A549 (cell line): ENCODE measurements around the gene CX3CL1. TPM values are rescaled to one million over a fixed set of nuclear protein-coding genes. Genes with fewer than 3 reads are reported as not detected.
"Not testable (repeated sequence)": the region's sequence is repeated elsewhere in the genome, so short reads cannot be mapped to it uniquely, and the experiment has no call there.

Source experiments
- ATAC-seq, 2 experiments: fragments of 200-7000 bp in 1 of 2; fragments of >200 bp in 1 of 2; cut with Nextera tagmentation in 1 of 2; cut with Tn5 transposase in 1 of 2; 3 replicates each; pipeline versions ENCODE4 v1.8.0 to v1.9.1; 2018 to 2020; ENCODE audit warnings: mild to moderate bottlenecking in 1 of 2, moderate library complexity in 1 of 2
- CTCF ChIA-PET: fragments of 300-600 bp; sonication (Branson Sonifier 250); formaldehyde crosslinking; extraction: SDS; loops from one replicate; lab custom pipeline; 2021; ENCODE audit warnings: antibody characterized with exemption, inconsistent platforms; lab: Yijun Ruan, JAX
- POLR2A ChIA-PET: fragments of 350-600 bp; formaldehyde crosslinking; extraction: SDS; loops from one replicate; lab custom pipeline; 2021; ENCODE audit warnings: antibody characterized with exemption, inconsistent platforms; lab: Yijun Ruan, JAX
- DNase-seq, 2 experiments: peaks; one replicate each; pipeline versions ENCODE4 v3.0.0 to v3.0.0-alpha.2; 2011 to 2016; ENCODE audit warnings: low read depth in 1 of 2, low spot score in 1 of 2
- FAIRE-seq: peaks from 2 replicates; lab custom pipeline; 2011; peaks lifted over from hg19 to GRCh38; lab: Jason Lieb, UNC
- H3K27ac ChIP-seq, 2 experiments: fragments of >200 bp; sonication (Bioruptor Twin); formaldehyde crosslinking; 3 replicates each; pipeline ENCODE4 v1.5.1; 2016 to 2017
- H3K4me1 ChIP-seq: fragments of >200 bp; sonication (Bioruptor Twin); formaldehyde crosslinking; 3 replicates; pipeline ENCODE4 v1.6.1; 2016
- H3K4me2 ChIP-seq: fragments of >200 bp; sonication (Bioruptor Twin); formaldehyde crosslinking; 3 replicates; pipeline ENCODE4 v1.6.1; 2016
- H3K4me3 ChIP-seq: fragments of >200 bp; sonication (Bioruptor Twin); formaldehyde crosslinking; 3 replicates; pipeline ENCODE4 v1.5.1; 2016
- H3K9me3 ChIP-seq: fragments of >200 bp; sonication (Bioruptor Twin); formaldehyde crosslinking; 3 replicates; pipeline ENCODE4 v1.6.1; 2016
- CBX8 ChIP-seq: fragments of 200-600 bp; sonication (generic); IDR thresholded peaks from 2 replicates; pipeline ENCODE4 v1.6.1; 2016
- CHD2 ChIP-seq: fragments of 150-350 bp; IDR thresholded peaks from 2 replicates; pipeline ENCODE4 v1.6.1; 2014; ENCODE audit warnings: low read length; ENCODE audit not compliant: partially characterized antibody
- CHD4 ChIP-seq: fragments of 200-600 bp; sonication (generic); IDR thresholded peaks from 2 replicates; pipeline ENCODE4 v1.6.1; 2016; ENCODE audit warnings: antibody characterized with exemption, mild to moderate bottlenecking, borderline replicate concordance
- EHF ChIP-seq: fragments of 250-450 bp; sonication (Bioruptor Pico); IDR thresholded peaks from 2 replicates; pipeline ENCODE4 v1.5.0; 2020; ENCODE audit warnings: mild to moderate bottlenecking
- FOSB ChIP-seq: fragments of 250-450 bp; sonication (Bioruptor Pico); IDR thresholded peaks from 2 replicates; pipeline ENCODE4 v1.5.0; 2020; ENCODE audit warnings: mild to moderate bottlenecking, moderate library complexity
- FOSL2 ChIP-seq, 2 experiments: fragments of 450-650 bp in 1 of 2; fragments of >200 bp in 1 of 2; sonication (Bioruptor Twin) in 1 of 2; formaldehyde crosslinking; IDR thresholded peaks; 2 replicates each; pipeline versions ENCODE4 v1.5.0 to v1.6.1; 2016 to 2020; ENCODE audit warnings: mild to moderate bottlenecking in 1 of 2, moderate library complexity in 1 of 2
- GATA3 ChIP-seq: IDR thresholded peaks from 2 replicates; pipeline ENCODE4 v1.6.1; 2012; ENCODE audit warnings: borderline replicate concordance
- HEYL ChIP-seq: fragments of 250-450 bp; sonication (Bioruptor Pico); IDR thresholded peaks from 2 replicates; pipeline ENCODE4 v1.8.0; 2021; ENCODE audit warnings: mild to moderate bottlenecking, moderate library complexity
- HOXA7 ChIP-seq: fragments of 250-450 bp; sonication (Bioruptor Pico); IDR thresholded peaks from 2 replicates; pipeline ENCODE4 v1.5.0; 2020; ENCODE audit warnings: mild to moderate bottlenecking, moderate library complexity
- HOXB13 ChIP-seq: fragments of 250-450 bp; sonication (Bioruptor Pico); IDR thresholded peaks from 2 replicates; pipeline ENCODE4 v1.5.0; 2020; ENCODE audit warnings: low read depth, mild to moderate bottlenecking, moderate library complexity
- HOXB5 ChIP-seq: fragments of 250-450 bp; sonication (Bioruptor Pico); IDR thresholded peaks from 2 replicates; pipeline ENCODE4 v1.5.0; 2020; ENCODE audit warnings: mild to moderate bottlenecking, moderate library complexity
- KDM1A ChIP-seq: fragments of 200-600 bp; sonication (generic); IDR thresholded peaks from 2 replicates; pipeline ENCODE4 v1.6.1; 2016; ENCODE audit warnings: low read depth, mild to moderate bottlenecking
- MAZ ChIP-seq: fragments of 150-350 bp; IDR thresholded peaks from 2 replicates; pipeline ENCODE4 v1.6.1; 2014; ENCODE audit warnings: antibody characterized with exemption, low read depth, low read length, borderline replicate concordance
- NPAS2 ChIP-seq: fragments of 250-450 bp; sonication (Bioruptor Pico); IDR thresholded peaks from 2 replicates; pipeline ENCODE4 v1.8.0; 2022; ENCODE audit warnings: mild to moderate bottlenecking, moderate library complexity, borderline replicate concordance
- RCOR1 ChIP-seq: fragments of 150-350 bp; IDR thresholded peaks from 2 replicates; pipeline ENCODE4 v1.6.1; 2014; ENCODE audit warnings: antibody characterized with exemption, low read length, low read depth
- RFX5 ChIP-seq: fragments of 450-650 bp; IDR thresholded peaks from 2 replicates; pipeline ENCODE4 v1.7.1; 2014; ENCODE audit warnings: antibody characterized with exemption, mild to moderate bottlenecking, moderate library complexity
- TFCP2L1 ChIP-seq: fragments of 250-450 bp; sonication (Bioruptor Pico); IDR thresholded peaks from 2 replicates; pipeline ENCODE4 v1.5.0; 2021; ENCODE audit warnings: mild to moderate bottlenecking
- ZFP36 ChIP-seq: fragments of 450-650 bp; IDR thresholded peaks from 2 replicates; pipeline ENCODE4 v1.6.1; 2014; ENCODE audit warnings: borderline replicate concordance; ENCODE audit not compliant: partially characterized antibody
- ZSCAN20 ChIP-seq: fragments of 250-450 bp; sonication (Bioruptor Pico); IDR thresholded peaks from 2 replicates; pipeline ENCODE4 v1.8.0; 2022; ENCODE audit warnings: mild to moderate bottlenecking, moderate library complexity
- WGBS: methylation state at CpG from one replicate; pipeline ENCODE4 v1.1.6; 2017; ENCODE audit errors: missing lambda C conversion rate; 5-methylcytosine and 5-hydroxymethylcytosine counted together
- polyA plus RNA-seq, 4 experiments: library from polyadenylated mRNA; depleted of rRNA in 3 of 4; stranded (reverse); fragments of >200 nt; fragmentation: RNase III in 1 of 4; extraction: RNeasy Plus Mini Kit Qiagen cat#74134 plus additional on column Dnase treatment in 1 of 4; gene quantifications; 2 replicates in 3 of 4; 3 replicates in 1 of 4; pipeline ENCODE4 v1.2.3, GENCODE V29; 2011 to 2017
- TF ChIP-seq, protein P1 (sequence below): IDR thresholded peaks from 2 replicates; pipeline ENCODE4 v1.6.1; 2012
- TF ChIP-seq, protein P2 (sequence below): fragments of 450-650 bp; IDR thresholded peaks from 2 replicates; pipeline ENCODE4 v1.6.1; 2014; ENCODE audit warnings: antibody characterized with exemption
- TF ChIP-seq, protein P3 (sequence below): fragments of 150-350 bp; IDR thresholded peaks from 2 replicates; pipeline ENCODE4 v1.6.1; 2014; ENCODE audit warnings: low read depth, mild to moderate bottlenecking, low read length
- TF ChIP-seq, protein P4 (sequence below): fragments of 200-600 bp; sonication (generic); IDR thresholded peaks from 2 replicates; pipeline ENCODE4 v1.6.1; 2016; ENCODE audit warnings: antibody characterized with exemption, mild to moderate bottlenecking, moderate library complexity
- TF ChIP-seq, protein P5 (sequence below): fragments of >200 bp; sonication (Bioruptor Twin); formaldehyde crosslinking; IDR thresholded peaks from 2 replicates; pipeline ENCODE4 v1.6.1; 2016
- TF ChIP-seq, protein P6 (sequence below): IDR thresholded peaks from 2 replicates; pipeline ENCODE4 v1.6.1; 2012; ENCODE audit warnings: low read depth, borderline replicate concordance

The CX3CL1 gene
- polyA plus RNA-seq, 2 of the 4 experiments (the other 2 are of a cell fraction), result 0.08 to 0.10 TPM

DNA sequence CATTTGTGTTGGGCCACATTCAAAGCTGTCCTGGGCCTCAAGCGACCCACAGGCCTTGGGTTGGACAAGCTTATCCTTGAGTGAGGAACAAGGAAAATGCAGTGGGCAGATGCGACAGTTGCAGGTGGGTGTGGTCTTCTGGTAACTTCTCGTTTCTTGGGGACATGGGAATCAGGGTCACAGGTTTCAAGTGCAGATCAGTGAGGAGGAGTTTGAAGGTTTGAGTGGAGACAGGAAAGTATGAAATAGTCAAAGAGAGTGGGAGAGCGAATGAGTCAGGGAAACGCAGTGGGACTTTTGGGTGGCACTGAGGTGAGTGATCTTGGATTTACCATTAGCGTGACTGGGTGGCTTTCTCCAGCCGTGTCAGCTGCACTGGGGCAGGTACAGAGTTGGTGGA, 29.1 kb upstream of the CX3CL1 start:
- TF ChIP-seq RFX5 (no peak), CHD4 (no peak), CBX8 (no peak), FOSL2 (IDR thresholded peaks at IDR 0.05) (no peak), FOSL2 (CRISPR knock-in tag; IDR thresholded peaks at IDR 0.05) (no peak), ZFP36 (no peak), EHF (CRISPR knock-in tag) (no peak), CHD2 (no peak), FOSB (CRISPR knock-in tag) (no peak)
- TF ChIP-seq, protein P1, sequence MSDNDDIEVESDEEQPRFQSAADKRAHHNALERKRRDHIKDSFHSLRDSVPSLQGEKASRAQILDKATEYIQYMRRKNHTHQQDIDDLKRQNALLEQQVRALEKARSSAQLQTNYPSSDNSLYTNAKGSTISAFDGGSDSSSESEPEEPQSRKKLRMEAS, result no peak
- TF ChIP-seq, protein P2, sequence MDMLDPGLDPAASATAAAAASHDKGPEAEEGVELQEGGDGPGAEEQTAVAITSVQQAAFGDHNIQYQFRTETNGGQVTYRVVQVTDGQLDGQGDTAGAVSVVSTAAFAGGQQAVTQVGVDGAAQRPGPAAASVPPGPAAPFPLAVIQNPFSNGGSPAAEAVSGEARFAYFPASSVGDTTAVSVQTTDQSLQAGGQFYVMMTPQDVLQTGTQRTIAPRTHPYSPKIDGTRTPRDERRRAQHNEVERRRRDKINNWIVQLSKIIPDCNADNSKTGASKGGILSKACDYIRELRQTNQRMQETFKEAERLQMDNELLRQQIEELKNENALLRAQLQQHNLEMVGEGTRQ, result no peak
- TF ChIP-seq, all 56 proteins: peak for 0
- peaks cover 10% of the 10 kb centered on the region; the same call in 1 of the 3 replicates for H3K9me3 ChIP-seq
- WGBS, result 78% methylated on average over 7 of the region's 7 CpGs
- POLR2A ChIA-PET, result interaction anchor here (0.6 kb wide), 1 partner anchor 334 kb away, joined by 3 read pairs; no protein-coding TSS in a partner anchor
- no peak for FAIRE-seq
- CTCF ChIA-PET, result interaction anchor here (0.6 to 2.2 kb wide), 8 partner anchors 9 to 1798 kb away, joined by 3 to 6 read pairs (median 3); no protein-coding TSS in a partner anchor
- H3K4me3 ChIP-seq, result no peak overlapping the region
- no peak overlapping the region for H3K27ac ChIP-seq
- no peak for DNase-seq
- no peak for ATAC-seq
- H3K4me1 ChIP-seq, result peaks cover 22% of the 10 kb centered on the region
- no peak overlapping the region for H3K4me2 ChIP-seq

DNA sequence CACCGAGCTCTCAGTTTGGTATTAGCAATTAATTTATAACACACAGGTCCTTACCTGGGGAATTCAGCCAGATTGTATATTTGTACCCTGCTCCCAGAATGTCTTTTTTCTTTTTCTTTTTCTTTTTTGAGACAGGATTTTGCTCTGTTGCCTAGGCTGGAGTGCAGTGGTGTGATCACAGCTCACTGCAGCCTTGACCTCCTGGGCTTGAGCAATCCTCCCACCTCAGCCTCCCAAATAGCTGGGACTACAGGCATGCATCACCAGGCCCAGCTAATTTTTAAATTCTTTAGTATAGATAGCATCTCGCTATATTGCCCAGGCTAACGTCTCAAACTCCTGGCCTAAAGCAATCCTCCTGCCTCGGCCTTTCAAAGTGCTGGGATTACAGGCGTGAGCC, 28.2 kb upstream of the CX3CL1 start:
- H3K27ac ChIP-seq, POLR2A ChIA-PET, H3K9me3 ChIP-seq, DNase-seq, H3K4me2 ChIP-seq, ATAC-seq, H3K4me3 ChIP-seq, FAIRE-seq: not testable (repeated sequence)
- WGBS, result 91% methylated on average over 5 of the region's 5 CpGs
- peaks cover 22% of the 10 kb centered on the region for H3K4me1 ChIP-seq
- CTCF ChIA-PET, result interaction anchor here (0.7 to 2.2 kb wide), 8 partner anchors 9 to 75 kb away, joined by 3 to 6 read pairs (median 3); no protein-coding TSS in a partner anchor

DNA sequence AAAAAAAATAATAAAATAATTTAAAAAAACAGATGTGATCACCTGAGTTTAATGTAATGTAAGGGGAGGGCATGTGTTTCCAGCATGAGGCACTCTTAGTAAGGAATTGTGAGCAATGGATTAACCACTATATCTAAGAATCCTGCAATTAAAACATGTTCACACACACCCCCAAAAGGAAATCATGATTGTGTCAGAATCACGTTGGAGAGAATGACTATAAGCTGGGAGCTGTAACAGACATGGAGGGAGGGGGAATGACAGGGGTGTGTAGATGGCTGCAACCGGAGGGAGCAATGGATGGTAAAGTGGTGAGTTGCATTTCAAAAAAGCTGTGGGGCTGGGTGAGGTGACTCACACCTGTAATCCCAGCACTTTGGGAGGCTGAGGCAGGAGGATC, 27.3 kb upstream of the CX3CL1 start:
- no peak overlapping the region for H3K4me2 ChIP-seq
- no peak overlapping the region for H3K27ac ChIP-seq
- no peak for DNase-seq
- H3K9me3 ChIP-seq, result peaks cover 7% of the 10 kb centered on the region; the same call in 1 of the 3 replicates
- peaks cover 16% of the 10 kb centered on the region for H3K4me1 ChIP-seq
- TF ChIP-seq HOXA7 (CRISPR knock-in tag) (no peak), TFCP2L1 (no peak), EHF (CRISPR knock-in tag) (no peak), FOSB (CRISPR knock-in tag) (no peak), CHD4 (no peak), MAZ (no peak), HEYL (CRISPR knock-in tag) (no peak), CBX8 (no peak), NPAS2 (CRISPR knock-in tag) (no peak), ZSCAN20 (no peak), HOXB5 (CRISPR knock-in tag) (no peak), RCOR1 (no peak), HOXB13 (no peak), GATA3 (no peak), KDM1A (no peak)
- TF ChIP-seq, protein P3, sequence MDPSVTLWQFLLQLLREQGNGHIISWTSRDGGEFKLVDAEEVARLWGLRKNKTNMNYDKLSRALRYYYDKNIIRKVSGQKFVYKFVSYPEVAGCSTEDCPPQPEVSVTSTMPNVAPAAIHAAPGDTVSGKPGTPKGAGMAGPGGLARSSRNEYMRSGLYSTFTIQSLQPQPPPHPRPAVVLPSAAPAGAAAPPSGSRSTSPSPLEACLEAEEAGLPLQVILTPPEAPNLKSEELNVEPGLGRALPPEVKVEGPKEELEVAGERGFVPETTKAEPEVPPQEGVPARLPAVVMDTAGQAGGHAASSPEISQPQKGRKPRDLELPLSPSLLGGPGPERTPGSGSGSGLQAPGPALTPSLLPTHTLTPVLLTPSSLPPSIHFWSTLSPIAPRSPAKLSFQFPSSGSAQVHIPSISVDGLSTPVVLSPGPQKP, result no peak
- TF ChIP-seq, protein P4, sequence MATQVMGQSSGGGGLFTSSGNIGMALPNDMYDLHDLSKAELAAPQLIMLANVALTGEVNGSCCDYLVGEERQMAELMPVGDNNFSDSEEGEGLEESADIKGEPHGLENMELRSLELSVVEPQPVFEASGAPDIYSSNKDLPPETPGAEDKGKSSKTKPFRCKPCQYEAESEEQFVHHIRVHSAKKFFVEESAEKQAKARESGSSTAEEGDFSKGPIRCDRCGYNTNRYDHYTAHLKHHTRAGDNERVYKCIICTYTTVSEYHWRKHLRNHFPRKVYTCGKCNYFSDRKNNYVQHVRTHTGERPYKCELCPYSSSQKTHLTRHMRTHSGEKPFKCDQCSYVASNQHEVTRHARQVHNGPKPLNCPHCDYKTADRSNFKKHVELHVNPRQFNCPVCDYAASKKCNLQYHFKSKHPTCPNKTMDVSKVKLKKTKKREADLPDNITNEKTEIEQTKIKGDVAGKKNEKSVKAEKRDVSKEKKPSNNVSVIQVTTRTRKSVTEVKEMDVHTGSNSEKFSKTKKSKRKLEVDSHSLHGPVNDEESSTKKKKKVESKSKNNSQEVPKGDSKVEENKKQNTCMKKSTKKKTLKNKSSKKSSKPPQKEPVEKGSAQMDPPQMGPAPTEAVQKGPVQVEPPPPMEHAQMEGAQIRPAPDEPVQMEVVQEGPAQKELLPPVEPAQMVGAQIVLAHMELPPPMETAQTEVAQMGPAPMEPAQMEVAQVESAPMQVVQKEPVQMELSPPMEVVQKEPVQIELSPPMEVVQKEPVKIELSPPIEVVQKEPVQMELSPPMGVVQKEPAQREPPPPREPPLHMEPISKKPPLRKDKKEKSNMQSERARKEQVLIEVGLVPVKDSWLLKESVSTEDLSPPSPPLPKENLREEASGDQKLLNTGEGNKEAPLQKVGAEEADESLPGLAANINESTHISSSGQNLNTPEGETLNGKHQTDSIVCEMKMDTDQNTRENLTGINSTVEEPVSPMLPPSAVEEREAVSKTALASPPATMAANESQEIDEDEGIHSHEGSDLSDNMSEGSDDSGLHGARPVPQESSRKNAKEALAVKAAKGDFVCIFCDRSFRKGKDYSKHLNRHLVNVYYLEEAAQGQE, result no peak
- TF ChIP-seq, protein P5, sequence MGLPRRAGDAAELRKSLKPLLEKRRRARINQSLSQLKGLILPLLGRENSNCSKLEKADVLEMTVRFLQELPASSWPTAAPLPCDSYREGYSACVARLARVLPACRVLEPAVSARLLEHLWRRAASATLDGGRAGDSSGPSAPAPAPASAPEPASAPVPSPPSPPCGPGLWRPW, result no peak
- TF ChIP-seq, protein P1, result no peak
- TF ChIP-seq, protein P6, sequence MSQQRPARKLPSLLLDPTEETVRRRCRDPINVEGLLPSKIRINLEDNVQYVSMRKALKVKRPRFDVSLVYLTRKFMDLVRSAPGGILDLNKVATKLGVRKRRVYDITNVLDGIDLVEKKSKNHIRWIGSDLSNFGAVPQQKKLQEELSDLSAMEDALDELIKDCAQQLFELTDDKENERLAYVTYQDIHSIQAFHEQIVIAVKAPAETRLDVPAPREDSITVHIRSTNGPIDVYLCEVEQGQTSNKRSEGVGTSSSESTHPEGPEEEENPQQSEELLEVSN, result no peak
- TF ChIP-seq, all 56 proteins: peak for 0
- ChIA-PET POLR2A (no interaction called here), CTCF (interaction anchor here (1.0 to 1.8 kb wide), 3 partner anchors 19 to 77 kb away, joined by 4 to 5 read pairs (median 4); no protein-coding TSS in a partner anchor)
- ATAC-seq, result no peak
- H3K4me3 ChIP-seq, result no peak overlapping the region
- no peak for FAIRE-seq
- WGBS, result 46% methylated on average over 2 of the region's 2 CpGs
